ENCODE results near the gene ABCG1. TPM values are rescaled to one million over a fixed set of nuclear protein-coding genes. Genes with fewer than 3 reads are reported as not detected.

The ABCG1 gene
- total and polyA plus RNA-seq, 5 donors from 2014 or later = 17.0 to 86.3 (median 24.3) TPM

DNA sequence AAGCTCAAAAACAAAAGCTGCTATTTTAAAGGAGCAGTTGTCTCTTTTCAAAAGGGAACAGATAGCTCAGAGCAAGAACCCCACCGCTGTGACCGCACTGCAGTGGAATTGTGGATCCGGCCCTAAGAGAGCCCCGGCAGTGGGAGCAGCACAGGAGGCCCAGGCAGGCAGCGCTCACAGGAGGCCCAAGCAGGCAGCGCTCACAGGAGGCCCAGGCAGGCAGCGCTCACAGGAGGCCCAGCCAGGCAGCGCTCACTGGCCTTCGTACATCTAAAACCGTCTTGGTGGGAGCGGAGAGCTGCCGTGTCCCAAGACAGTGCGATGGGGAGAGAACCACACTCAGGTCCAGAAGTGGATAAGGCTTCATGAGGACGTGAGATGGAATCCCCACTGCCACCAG lies 92.2 kb downstream of the ABCG1 start:
- Mint-ChIP-seq H3K36me3 (no peaks in the 10 kb centered on the region), H3K4me3 (no peak overlapping the region), H3K4me1 (peaks cover 0 to 6% (median 2%) of the 10 kb centered on the region in 4 donors), H3K27ac (no peak overlapping the region), H3K9me3 (no peaks in the 10 kb centered on the region), H3K27me3 (peaks cover 10% of the 10 kb centered on the region)
- DNase-seq (no peak), ATAC-seq (ENCODE audit: low read depth in 2 of 2) (no peak)
- Histone ChIP-seq H3K36me3 (ENCODE audit: control insufficient read depth, insufficient read depth, low read length) (no peaks in the 10 kb centered on the region), H3K27me3 (ENCODE audit: control insufficient read depth, insufficient read depth, low read length) (no peaks in the 10 kb centered on the region), H3K4me1 (ENCODE audit: control insufficient read depth, insufficient read depth, low read length, poor library complexity, severe bottlenecking) (peaks cover 8% of the 10 kb centered on the region), H3K9me3 (ENCODE audit: control insufficient read depth in 2 of 2, low read length in 2 of 2) (no peaks in the 10 kb centered on the region), H3K4me3 (ENCODE audit: low read depth, low read length) (no peak overlapping the region), H3K27ac (ENCODE audit: insufficient read depth, low read length, poor library complexity, severe bottlenecking) (no peak overlapping the region)

DNA sequence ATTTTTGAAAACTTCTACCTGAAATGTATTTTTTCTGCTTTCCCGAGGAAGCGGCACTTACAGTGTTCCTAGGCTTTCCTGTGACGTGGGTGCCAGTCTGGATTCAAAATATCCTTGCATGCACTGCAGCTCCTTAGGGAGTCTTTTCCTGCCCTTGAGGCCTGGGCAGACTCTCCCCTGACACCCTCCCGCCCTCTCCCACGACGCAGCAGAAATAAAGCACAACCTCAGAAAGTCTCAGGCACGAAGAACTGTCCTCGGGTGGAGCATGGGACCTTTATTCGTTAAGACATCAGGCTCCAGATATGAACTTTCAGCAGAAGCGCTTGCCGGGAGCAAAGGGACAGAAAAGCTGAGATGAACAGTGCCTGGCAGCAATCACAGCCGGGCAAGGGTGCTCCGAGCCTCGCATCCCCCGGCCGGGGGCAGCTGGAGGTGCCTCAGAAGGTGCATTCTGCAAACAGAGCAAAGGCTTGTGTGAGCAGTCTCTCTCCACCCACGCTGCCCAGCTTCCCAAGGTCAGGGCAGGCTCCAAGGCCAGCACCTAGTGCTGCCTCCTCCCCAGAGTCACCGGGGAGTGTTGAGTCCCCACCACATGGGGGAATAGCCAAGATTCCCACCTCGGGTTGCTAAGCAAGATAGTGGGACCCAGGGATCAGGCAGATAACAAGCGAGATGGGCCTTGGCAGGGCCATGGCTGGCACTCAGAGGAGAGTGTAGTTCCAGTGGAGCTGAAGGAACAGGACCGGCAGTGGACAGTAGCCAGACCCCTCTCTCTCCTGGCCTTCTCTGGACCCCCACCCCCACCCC lies 93.1 kb downstream of the ABCG1 start:
- H3K9me3 Mint-ChIP-seq = no peaks in the 10 kb centered on the region
- no peak overlapping the region for H3K4me3 ChIP-seq (ENCODE audit: low read depth, low read length)
- H3K9me3 ChIP-seq (ENCODE audit: control insufficient read depth in 2 of 2, low read length in 2 of 2) = no peaks in the 10 kb centered on the region
- H3K27me3 ChIP-seq (ENCODE audit: control insufficient read depth, insufficient read depth, low read length) = no peaks in the 10 kb centered on the region
- H3K27ac ChIP-seq (ENCODE audit: insufficient read depth, low read length, poor library complexity, severe bottlenecking) = no peak overlapping the region
- peaks cover 7% of the 10 kb centered on the region for H3K27me3 Mint-ChIP-seq
- peaks cover 0 to 6% (median 2%) of the 10 kb centered on the region in 4 donors for H3K4me1 Mint-ChIP-seq
- ATAC-seq (ENCODE audit: low read depth in 2 of 2) = no peak
- no peak overlapping the region for H3K4me3 Mint-ChIP-seq
- H3K36me3 ChIP-seq (ENCODE audit: control insufficient read depth, insufficient read depth, low read length) = no peaks in the 10 kb centered on the region
- peaks cover 8% of the 10 kb centered on the region for H3K4me1 ChIP-seq (ENCODE audit: control insufficient read depth, insufficient read depth, low read length, poor library complexity, severe bottlenecking)
- no peak overlapping the region for H3K27ac Mint-ChIP-seq
- no peaks in the 10 kb centered on the region for H3K36me3 Mint-ChIP-seq
- no peak for DNase-seq

- H3K36me3 Mint-ChIP-seq = no peaks in the 10 kb centered on the region
- no peaks in the 10 kb centered on the region for H3K9me3 ChIP-seq (ENCODE audit: control insufficient read depth in 2 of 2, low read length in 2 of 2)
Measured at GRCh38 chr21:42312626-42313104, 93.7 kb downstream of the ABCG1 start.

GRCh38 chr21:42313501-42313969 lies 94.6 kb downstream of the ABCG1 start:
- no peaks in the 10 kb centered on the region for H3K27me3 ChIP-seq (ENCODE audit: control insufficient read depth, insufficient read depth, low read length)
- Mint-ChIP-seq H3K9me3 (no peaks in the 10 kb centered on the region), H3K4me1 (peaks cover 0 to 6% (median 2%) of the 10 kb centered on the region in 4 donors), H3K36me3 (no peaks in the 10 kb centered on the region), H3K27ac (no peak overlapping the region), H3K4me3 (no peak overlapping the region), H3K27me3 (peaks cover 5% of the 10 kb centered on the region)
- no peaks in the 10 kb centered on the region for H3K9me3 ChIP-seq (ENCODE audit: control insufficient read depth in 2 of 2, low read length in 2 of 2)
- peaks cover 8% of the 10 kb centered on the region for H3K4me1 ChIP-seq (ENCODE audit: control insufficient read depth, insufficient read depth, low read length, poor library complexity, severe bottlenecking)
- H3K36me3 ChIP-seq (ENCODE audit: control insufficient read depth, insufficient read depth, low read length) = no peaks in the 10 kb centered on the region
- H3K4me3 ChIP-seq (ENCODE audit: low read depth, low read length) = no peak overlapping the region
- DNase-seq = no peak
- no peak overlapping the region for H3K27ac ChIP-seq (ENCODE audit: insufficient read depth, low read length, poor library complexity, severe bottlenecking)
- ATAC-seq (ENCODE audit: low read depth in 2 of 2) = no peak

More at GRCh38 chr21:42312626-42313104, 93.7 kb downstream of the ABCG1 start:
- ATAC-seq (ENCODE audit: low read depth in 2 of 2) = no peak
- Histone ChIP-seq H3K36me3 (ENCODE audit: control insufficient read depth, insufficient read depth, low read length) (no peaks in the 10 kb centered on the region), H3K27me3 (ENCODE audit: control insufficient read depth, insufficient read depth, low read length) (no peaks in the 10 kb centered on the region), H3K27ac (ENCODE audit: insufficient read depth, low read length, poor library complexity, severe bottlenecking) (no peak overlapping the region), H3K4me3 (ENCODE audit: low read depth, low read length) (no peak overlapping the region), H3K4me1 (ENCODE audit: control insufficient read depth, insufficient read depth, low read length, poor library complexity, severe bottlenecking) (peaks cover 8% of the 10 kb centered on the region)
- Mint-ChIP-seq H3K27me3 (peaks cover 5% of the 10 kb centered on the region), H3K27ac (no peak overlapping the region), H3K4me1 (peaks cover 0 to 6% (median 2%) of the 10 kb centered on the region in 4 donors), H3K9me3 (no peaks in the 10 kb centered on the region), H3K4me3 (no peak overlapping the region)
- no peak for DNase-seq

DNA sequence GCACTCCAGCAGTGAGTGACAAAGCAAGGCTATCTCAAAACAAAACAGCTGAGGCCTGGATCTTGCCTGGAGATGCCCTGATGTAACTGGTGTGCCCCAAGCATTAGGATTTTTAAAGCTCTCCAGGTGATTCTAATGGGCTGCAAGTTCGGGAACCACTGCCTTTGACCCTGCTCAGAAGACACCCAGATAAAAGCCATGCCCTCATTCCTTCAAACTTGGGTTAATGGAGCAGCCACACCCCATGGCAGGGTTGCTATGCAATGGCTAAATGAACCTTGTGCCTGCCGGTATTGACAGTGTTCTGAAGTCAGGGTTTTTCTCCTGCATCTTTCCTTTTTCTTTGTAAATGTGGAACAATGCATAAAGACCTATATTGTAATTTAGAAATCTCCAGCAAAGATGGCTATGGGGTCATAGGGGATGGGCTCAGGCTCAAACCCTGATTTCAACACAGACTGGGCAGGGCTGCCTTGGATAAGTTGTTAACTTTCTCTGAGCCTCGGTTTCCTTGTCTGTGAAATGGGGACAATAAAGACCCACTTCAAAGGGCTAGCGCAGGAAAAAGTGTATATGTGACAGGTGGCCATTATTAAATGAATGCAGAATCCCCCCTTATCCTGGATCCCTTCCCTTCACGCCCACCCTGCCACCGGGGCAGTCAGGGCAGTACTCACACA lies 95.8 kb downstream of the ABCG1 start:
- no peaks in the 10 kb centered on the region for H3K36me3 ChIP-seq (ENCODE audit: control insufficient read depth, insufficient read depth, low read length)
- H3K27ac Mint-ChIP-seq = no peak overlapping the region
- no peaks in the 10 kb centered on the region for H3K9me3 Mint-ChIP-seq
- H3K4me3 ChIP-seq (ENCODE audit: low read depth, low read length) = no peak overlapping the region
- H3K27ac ChIP-seq (ENCODE audit: insufficient read depth, low read length, poor library complexity, severe bottlenecking) = no peak overlapping the region
- no peaks in the 10 kb centered on the region for H3K27me3 Mint-ChIP-seq
- peaks cover 0 to 9% (median under 1%) of the 10 kb centered on the region in 4 donors for H3K4me1 Mint-ChIP-seq
- DNase-seq (no peak), ATAC-seq (ENCODE audit: low read depth in 2 of 2) (no peak)
- H3K36me3 Mint-ChIP-seq = no peaks in the 10 kb centered on the region
- no peak overlapping the region for H3K4me3 Mint-ChIP-seq
- no peaks in the 10 kb centered on the region for H3K27me3 ChIP-seq (ENCODE audit: control insufficient read depth, insufficient read depth, low read length)
- H3K4me1 ChIP-seq (ENCODE audit: control insufficient read depth, insufficient read depth, low read length, poor library complexity, severe bottlenecking) = peaks cover 5% of the 10 kb centered on the region
- no peaks in the 10 kb centered on the region for H3K9me3 ChIP-seq (ENCODE audit: control insufficient read depth in 2 of 2, low read length in 2 of 2)

GRCh38 chr21:42315296-42315891 lies 96.5 kb downstream of the ABCG1 start, which contains the start of gene TFF3:
TSS of gene TFF3 (minus strand) at chr21:42315409. CDS start at chr21:42315374, 35 bp downstream.
- no peak for ATAC-seq (ENCODE audit: low read depth in 2 of 2)
- H3K36me3 Mint-ChIP-seq = no peaks in the 10 kb centered on the region

GRCh38 chr21:42316891-42317290 lies 98.0 kb downstream of the ABCG1 start:
- Histone ChIP-seq H3K9me3 (ENCODE audit: control insufficient read depth in 2 of 2, low read length in 2 of 2) (no peaks in the 10 kb centered on the region), H3K4me1 (ENCODE audit: control insufficient read depth, insufficient read depth, low read length, poor library complexity, severe bottlenecking) (peaks cover 3% of the 10 kb centered on the region), H3K4me3 (ENCODE audit: low read depth, low read length) (no peak overlapping the region), H3K36me3 (ENCODE audit: control insufficient read depth, insufficient read depth, low read length) (no peaks in the 10 kb centered on the region), H3K27ac (ENCODE audit: insufficient read depth, low read length, poor library complexity, severe bottlenecking) (no peak overlapping the region), H3K27me3 (ENCODE audit: control insufficient read depth, insufficient read depth, low read length) (no peaks in the 10 kb centered on the region)
- no peak for DNase-seq
- H3K4me1 Mint-ChIP-seq = peaks cover 0 to 8% (median under 1%) of the 10 kb centered on the region in 4 donors
- H3K36me3 Mint-ChIP-seq = no peaks in the 10 kb centered on the region
- H3K4me3 Mint-ChIP-seq = no peak overlapping the region
- H3K9me3 Mint-ChIP-seq = no peaks in the 10 kb centered on the region
- H3K27me3 Mint-ChIP-seq = no peaks in the 10 kb centered on the region
- no peak for ATAC-seq (ENCODE audit: low read depth in 2 of 2)
- H3K27ac Mint-ChIP-seq = peak overlapping the region in 1 of 3 donors; percentile 80

More at GRCh38 chr21:42315296-42315891, 96.5 kb downstream of the ABCG1 start, which contains the start of gene TFF3:
- no peak for DNase-seq
- H3K27ac Mint-ChIP-seq = no peak within 1 kb of the TSS
- peaks cover 3% of the 10 kb centered on the region for H3K4me1 ChIP-seq (ENCODE audit: control insufficient read depth, insufficient read depth, low read length, poor library complexity, severe bottlenecking)
- H3K9me3 ChIP-seq (ENCODE audit: control insufficient read depth in 2 of 2, low read length in 2 of 2) = no peaks in the 10 kb centered on the region
- H3K27ac ChIP-seq (ENCODE audit: insufficient read depth, low read length, poor library complexity, severe bottlenecking) = no peak within 1 kb of the TSS
- no peaks in the 10 kb centered on the region for H3K27me3 Mint-ChIP-seq
- H3K36me3 ChIP-seq (ENCODE audit: control insufficient read depth, insufficient read depth, low read length) = no peaks in the 10 kb centered on the region
- peaks cover 0 to 8% (median under 1%) of the 10 kb centered on the region in 4 donors for H3K4me1 Mint-ChIP-seq
- no peak within 1 kb of the TSS for H3K4me3 ChIP-seq (ENCODE audit: low read depth, low read length)
- H3K4me3 Mint-ChIP-seq = no peak within 1 kb of the TSS
- no peaks in the 10 kb centered on the region for H3K27me3 ChIP-seq (ENCODE audit: control insufficient read depth, insufficient read depth, low read length)
- no peaks in the 10 kb centered on the region for H3K9me3 Mint-ChIP-seq

Data from CD4-positive, CD25-positive, alpha-beta regulatory T cell (primary cell).